ENCODE data around the gene SIRT5. TPM values are rescaled to one million over a fixed set of nuclear protein-coding genes. Genes with fewer than 3 reads are reported as not detected.

SIRT5 gene
- total RNA-seq = 15.9 TPM

- DNase-seq (ENCODE audit: low spot score) (peak; percentile 84), ATAC-seq (peak; percentile 87)
- intact Hi-C loops (cut with DNase I) = no loop called here
Observed at GRCh38 chr6:13574571-13575376, at the start of gene SIRT5. SIRT5 (plus strand) TSS chr6:13574601; CDS start chr6:13584111, 9,510 bp downstream.

- DNase-seq (ENCODE audit: low spot score) = no peak
- ATAC-seq = no peak
- intact Hi-C loops (cut with DNase I) = no loop called here
Observed at GRCh38 chr6:13524801-13525508, 49.4 kb upstream of the SIRT5 start.

- no peak for ATAC-seq
- intact Hi-C loops (cut with DNase I) = no loop called here
Observed at GRCh38 chr6:13526357-13526726, 48.1 kb upstream of the SIRT5 start.

GRCh38 chr6:13526727-13527670 lies 47.4 kb upstream of the SIRT5 start:
- intact Hi-C loops (cut with DNase I) = no loop called here
- DNase-seq (ENCODE audit: low spot score) (no peak), ATAC-seq (peak; percentile 85)

More at GRCh38 chr6:13526357-13526726, 48.1 kb upstream of the SIRT5 start:
- DNase-seq (ENCODE audit: low spot score) = no peak

DNA sequence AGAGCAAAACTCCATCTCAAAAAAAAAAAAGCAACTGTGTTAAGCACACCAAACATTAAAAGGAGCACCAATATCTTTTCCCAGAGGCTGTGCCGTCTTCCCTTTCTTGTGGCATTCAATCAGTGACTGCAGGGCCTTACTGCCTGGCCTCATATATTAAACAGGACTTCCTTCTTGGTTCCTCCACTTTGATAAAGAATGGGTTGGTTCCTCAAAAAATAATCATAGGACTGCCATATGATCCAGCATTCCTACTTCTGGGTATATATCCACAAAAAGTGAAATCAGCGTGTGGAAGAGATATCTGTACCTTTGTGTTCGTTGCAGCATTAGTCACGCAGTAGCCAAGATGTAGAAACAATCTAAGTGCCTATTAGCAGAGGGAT lies 46.7 kb upstream of the SIRT5 start:
- intact Hi-C loops (cut with DNase I) = no loop called here
- no peak for DNase-seq (ENCODE audit: low spot score)
- ATAC-seq = peak; percentile 44

- ATAC-seq (no peak), DNase-seq (ENCODE audit: low spot score) (no peak)
- intact Hi-C loops (cut with DNase I) = no loop called here
Observed at GRCh38 chr6:13528232-13528631, 46.2 kb upstream of the SIRT5 start.

DNA sequence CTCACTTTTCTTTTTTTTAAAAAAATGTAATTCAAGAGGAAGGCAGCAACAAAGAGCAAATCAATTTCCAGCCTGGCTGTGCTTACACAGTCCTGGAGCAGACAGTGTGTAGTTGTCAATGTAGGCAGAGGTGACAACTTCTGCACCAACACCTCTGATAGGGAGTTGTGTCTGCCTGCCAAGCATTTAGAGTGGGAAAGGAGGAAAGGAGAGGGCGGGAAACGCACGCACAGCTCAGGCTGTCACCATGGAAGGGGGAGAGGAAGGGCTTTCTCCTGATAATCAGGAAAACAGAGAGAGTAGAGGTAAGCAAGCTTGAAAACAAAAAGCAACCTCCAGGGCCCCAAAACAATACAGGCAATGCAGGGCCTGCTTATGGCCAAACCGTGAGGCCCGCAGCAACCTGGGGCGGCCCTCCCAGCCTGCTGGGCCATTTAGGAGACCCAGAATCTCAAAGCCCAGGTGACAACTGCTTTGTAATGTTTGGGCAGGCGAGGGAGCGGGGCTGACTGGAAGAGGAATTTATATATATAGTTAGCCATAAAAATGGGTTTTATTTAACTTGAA lies 45.5 kb upstream of the SIRT5 start:
- intact Hi-C loops (cut with DNase I) = no loop called here
- ATAC-seq (no peak), DNase-seq (ENCODE audit: low spot score) (no peak)

DNA sequence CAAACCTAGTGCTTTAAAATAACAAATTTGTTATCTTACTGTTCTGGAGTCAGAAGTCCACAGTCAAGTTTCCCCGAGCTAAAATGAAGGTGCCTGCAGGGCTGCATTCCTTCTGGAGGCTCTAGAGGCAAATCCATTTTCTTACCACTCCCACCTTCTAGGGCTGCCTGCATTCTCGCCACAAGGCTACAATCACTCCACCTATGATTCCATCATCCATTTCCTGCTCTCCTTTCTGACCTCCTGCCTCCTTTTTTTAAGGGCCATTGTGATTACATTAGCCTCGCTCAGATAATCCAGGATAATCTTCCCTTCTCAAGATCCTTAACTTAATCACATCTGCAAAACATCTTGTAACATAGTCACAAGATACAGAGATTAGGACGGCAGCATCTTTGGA lies 42.4 kb upstream of the SIRT5 start:
- ATAC-seq (no peak), DNase-seq (ENCODE audit: low spot score) (no peak)
- intact Hi-C loops (cut with DNase I) = no loop called here

GRCh38 chr6:13534536-13534935 lies 39.9 kb upstream of the SIRT5 start:
- intact Hi-C loops (cut with DNase I) = loop anchor here (1.0 kb wide), 1 partner anchor 200 kb away; no protein-coding TSS in a partner anchor
- no peak for ATAC-seq

GRCh38 chr6:13535306-13535705 lies 39.1 kb upstream of the SIRT5 start:
- intact Hi-C loops (cut with DNase I) = no loop called here
- ATAC-seq = no peak
- DNase-seq (ENCODE audit: low spot score) = no peak

More at GRCh38 chr6:13534536-13534935, 39.9 kb upstream of the SIRT5 start:
- DNase-seq (ENCODE audit: low spot score) = no peak

DNA sequence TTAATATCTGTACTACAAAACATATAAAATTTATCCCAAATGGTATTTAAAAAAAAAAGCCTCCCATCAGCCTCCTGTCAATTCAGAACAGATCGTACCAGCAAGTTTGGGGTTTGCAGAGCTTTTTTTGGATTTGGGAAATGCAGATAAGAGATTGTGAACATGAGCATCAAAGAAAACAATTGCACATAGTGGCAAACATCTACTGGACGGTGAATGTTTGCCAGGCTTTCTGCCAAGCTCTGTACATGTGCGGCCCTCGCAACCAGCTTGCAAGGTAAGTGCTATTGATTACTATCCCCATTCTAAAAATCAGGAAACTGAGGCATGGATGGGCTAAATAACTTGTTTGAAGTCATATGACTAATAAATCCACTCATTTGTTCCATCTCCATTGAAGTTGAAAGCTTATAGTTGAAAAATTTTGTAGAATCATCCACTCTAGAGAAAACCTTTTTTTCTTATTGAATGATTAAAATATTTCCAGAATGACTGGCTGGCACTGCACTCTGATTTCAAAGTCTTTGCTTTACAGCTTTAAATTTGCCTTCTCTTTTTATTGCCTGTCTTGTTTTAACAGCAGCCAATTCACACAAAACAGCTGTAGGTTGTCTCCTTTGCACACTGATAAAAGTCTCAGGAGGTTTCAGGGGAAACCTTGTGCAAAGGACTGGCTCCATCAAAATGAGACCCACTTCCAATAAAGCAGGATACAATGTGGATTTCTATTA lies 37.4 kb upstream of the SIRT5 start:
- no peak for ATAC-seq
- intact Hi-C loops (cut with DNase I) = no loop called here
- DNase-seq (ENCODE audit: low spot score) = no peak

GRCh38 chr6:13537527-13537897 lies 36.9 kb upstream of the SIRT5 start:
- ATAC-seq (no peak), DNase-seq (ENCODE audit: low spot score) (no peak)
- intact Hi-C loops (cut with DNase I) = no loop called here

GRCh38 chr6:13538084-13538483 lies 36.3 kb upstream of the SIRT5 start:
- DNase-seq (ENCODE audit: low spot score) (no peak), ATAC-seq (peak; percentile 66)
- intact Hi-C loops (cut with DNase I) = no loop called here

DNA sequence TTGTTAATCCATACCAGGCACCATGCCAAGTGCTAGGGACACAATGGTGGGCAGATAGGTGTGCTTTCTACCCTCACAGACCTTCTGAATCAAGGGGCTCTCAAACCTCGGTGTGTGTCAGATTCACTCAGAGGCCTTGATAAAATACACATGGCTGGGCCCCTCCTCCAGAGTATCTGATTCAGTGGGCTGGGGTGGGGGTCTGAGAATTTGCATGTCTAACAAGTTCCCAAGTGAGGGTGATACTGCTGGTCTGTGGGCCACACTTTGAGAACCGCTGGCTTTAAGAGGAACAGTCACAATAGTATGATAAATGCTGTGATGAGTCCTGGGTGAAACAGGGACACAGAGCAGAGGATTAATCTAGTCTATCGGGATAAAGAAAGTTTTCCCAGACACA lies 35.8 kb upstream of the SIRT5 start:
- ATAC-seq (no peak), DNase-seq (ENCODE audit: low spot score) (no peak)
- intact Hi-C loops (cut with DNase I) = no loop called here

DNA sequence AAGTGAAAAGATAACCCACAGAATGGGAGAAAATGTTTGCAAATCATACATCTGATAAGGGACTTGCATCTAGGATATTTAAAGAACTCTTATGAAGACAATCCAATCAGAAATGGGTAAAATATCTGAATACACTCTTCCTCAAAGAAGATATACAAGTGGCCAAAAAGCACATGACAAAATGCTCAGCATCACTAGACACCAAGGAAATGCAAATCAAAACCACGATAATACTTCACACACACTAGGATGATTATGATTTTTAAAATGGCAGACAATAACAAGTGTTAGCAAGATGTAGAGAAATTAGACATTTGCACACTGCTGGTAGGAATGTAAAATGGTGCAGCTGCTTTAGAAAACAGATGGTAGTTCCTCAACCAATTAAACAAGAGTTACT lies 34.8 kb upstream of the SIRT5 start:
- ATAC-seq = no peak
- no peak for DNase-seq (ENCODE audit: low spot score)
- intact Hi-C loops (cut with DNase I) = no loop called here

DNA sequence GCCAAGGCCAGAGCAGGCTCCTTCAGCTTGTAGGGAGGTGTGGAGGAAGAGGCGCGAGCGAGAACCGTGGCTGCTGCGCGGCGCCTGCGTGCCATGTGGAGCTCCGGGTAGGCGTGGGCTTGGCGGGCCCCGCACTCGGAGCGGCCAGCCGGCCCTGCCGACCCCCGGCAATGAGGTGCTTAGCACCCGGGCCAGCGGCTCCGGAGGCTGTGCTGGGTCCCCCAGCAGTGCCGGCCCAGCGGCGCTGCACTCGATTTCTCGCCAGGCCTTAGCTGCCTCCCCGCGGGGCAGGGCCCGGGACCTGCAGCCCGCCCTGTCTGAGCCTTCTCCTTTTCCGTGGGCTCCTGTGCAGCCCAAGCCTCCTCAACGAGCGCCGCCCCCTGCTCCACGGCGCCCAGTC lies 32.9 kb upstream of the SIRT5 start:
- DNase-seq (ENCODE audit: low spot score) (no peak), ATAC-seq (no peak)
- intact Hi-C loops (cut with DNase I) = no loop called here

- intact Hi-C loops (cut with DNase I) = no loop called here
- ATAC-seq = no peak
Observed at GRCh38 chr6:13544454-13545186, 29.8 kb upstream of the SIRT5 start.

DNA sequence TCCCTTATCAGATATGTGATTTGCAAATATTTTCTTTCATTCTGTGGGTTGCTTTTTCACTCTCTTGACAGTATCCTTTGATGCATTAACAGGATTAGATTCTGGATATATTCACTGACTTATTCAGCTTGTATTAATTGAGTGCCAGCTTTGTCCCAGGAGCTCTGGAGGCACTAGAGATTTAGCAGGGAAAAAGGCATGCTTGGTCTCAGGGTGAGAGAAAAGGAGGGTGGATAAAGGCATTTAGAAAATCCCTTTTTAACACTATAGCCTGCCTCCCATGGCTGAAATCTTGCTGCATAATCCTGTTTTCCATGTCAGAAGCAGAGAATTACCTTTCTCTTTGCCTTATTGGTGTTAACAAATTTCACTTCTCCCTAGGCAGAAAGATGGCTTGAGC lies 28.5 kb upstream of the SIRT5 start:
- no peak for DNase-seq (ENCODE audit: low spot score)
- intact Hi-C loops (cut with DNase I) = no loop called here
- no peak for ATAC-seq

More at GRCh38 chr6:13544454-13545186, 29.8 kb upstream of the SIRT5 start:
- DNase-seq (ENCODE audit: low spot score) = no peak

Measured in sciatic nerve (tissue), 2 donors.